Measurements from ENCODE around the gene HPSE2.

GRCh38 chr10:99232360-99232999 lies 3.2 kb downstream of the HPSE2 start:
- TF ChIP-seq GATA2 (IDR thresholded peaks at IDR 0.05; ENCODE audit: low read depth, low read length): no peak
- TF ChIP-seq GATA3 (IDR thresholded peaks at IDR 0.05; ENCODE audit: low read depth, low read length): no peak

All from SH-SY5Y (cell line).